HepG2 (cell line): ENCODE measurements around the gene EARS2. TPM values are rescaled to one million over a fixed set of nuclear protein-coding genes. Genes with fewer than 3 reads are reported as not detected.

Source experiments
- ATRX ChIP-seq: sonication (generic); formaldehyde crosslinking; IDR thresholded peaks from 2 replicates; pipeline ENCODE4 v1.4.0; 2020; ENCODE audit warnings: missing genetic modification reagents, borderline replicate concordance
- CREB3 ChIP-seq: sonication (generic); formaldehyde crosslinking; IDR thresholded peaks from 2 replicates; pipeline ENCODE4 v1.5.0; 2020; ENCODE audit warnings: missing genetic modification reagents
- DMTF1 ChIP-seq: sonication (generic); formaldehyde crosslinking; IDR thresholded peaks from 2 replicates; pipeline ENCODE4 v1.4.0; 2020; ENCODE audit warnings: mild to moderate bottlenecking, missing genetic modification reagents
- ELF4 ChIP-seq: sonication (generic); formaldehyde crosslinking; IDR thresholded peaks from 2 replicates; pipeline ENCODE4 v1.5.0; 2020; ENCODE audit warnings: missing genetic modification reagents, mild to moderate bottlenecking, moderate library complexity, borderline replicate concordance
- HIC2 ChIP-seq: sonication (generic); formaldehyde crosslinking; IDR thresholded peaks from 2 replicates; pipeline ENCODE4 v1.9.0; 2022; ENCODE audit warnings: low read depth, missing genetic modification reagents
- LRRFIP1 ChIP-seq: sonication (generic); formaldehyde crosslinking; conservative IDR thresholded peaks from 2 replicates; pipeline ENCODE4 v1.4.0; 2020; ENCODE audit warnings: missing genetic modification reagents
- RORA ChIP-seq: sonication (generic); formaldehyde crosslinking; IDR thresholded peaks from 2 replicates; pipeline ENCODE4 v1.5.0; 2020; ENCODE audit warnings: mild to moderate bottlenecking, missing genetic modification reagents, moderate library complexity
- SMC3 ChIP-seq: IDR thresholded peaks from 2 replicates; pipeline ENCODE4 v1.6.1; 2011; ENCODE audit warnings: low read length, improper control_type of control experiment
- SNAPC2 ChIP-seq: sonication (generic); formaldehyde crosslinking; IDR thresholded peaks from 2 replicates; pipeline ENCODE4 v1.8.1; 2022; ENCODE audit warnings: mild to moderate bottlenecking, missing genetic modification reagents
- TSC22D2 ChIP-seq: sonication (generic); formaldehyde crosslinking; IDR thresholded peaks from 2 replicates; pipeline ENCODE4 v1.5.1; 2020; ENCODE audit warnings: missing genetic modification reagents, mild to moderate bottlenecking, borderline replicate concordance
- ZFP90 ChIP-seq: sonication (generic); formaldehyde crosslinking; IDR thresholded peaks from 2 replicates; pipeline ENCODE4 v1.8.0; 2022; ENCODE audit warnings: missing genetic modification reagents, mild to moderate bottlenecking, inconsistent platforms, borderline replicate concordance
- ZFY ChIP-seq: sonication (generic); formaldehyde crosslinking; IDR thresholded peaks from 2 replicates; pipeline ENCODE4 v1.4.0; 2020; ENCODE audit warnings: missing genetic modification reagents
- ZNF317 ChIP-seq: sonication (generic); formaldehyde crosslinking; IDR thresholded peaks from 2 replicates; pipeline ENCODE4 v1.5.0; 2020; ENCODE audit warnings: mild to moderate bottlenecking, missing genetic modification reagents
- ZNF549 ChIP-seq: sonication (generic); formaldehyde crosslinking; IDR thresholded peaks from 2 replicates; pipeline ENCODE4 v1.5.0; 2020; ENCODE audit warnings: missing genetic modification reagents
- ZXDC ChIP-seq: sonication (generic); formaldehyde crosslinking; IDR thresholded peaks from 2 replicates; pipeline ENCODE4 v1.5.0; 2020; ENCODE audit warnings: mild to moderate bottlenecking, missing genetic modification reagents
- polyA plus RNA-seq, 8 experiments: library from polyadenylated mRNA; depleted of rRNA in 3 of 8; stranded (reverse) in 7 of 8; unstranded in 1 of 8; fragments of >200 nt; fragmentation: Illumina TruSeq in 4 of 8; extraction: Trizol in 4 of 8; gene quantifications; 2 replicates each; pipeline versions ENCODE4 v1.2.1 to v1.2.3, GENCODE V29; 2011 to 2016; ENCODE audit warnings: low read depth in 4 of 8, missing spikeins in 1 of 8, mixed read lengths in 1 of 8; ENCODE audit not compliant: insufficient read depth in 1 of 8
- total RNA-seq, 5 experiments: library from RNA; depleted of rRNA; stranded (reverse); fragments of >200 nt; fragmentation: Illumina TruSeq; extraction: Trizol; gene quantifications; 2 replicates each; pipeline ENCODE4 v1.2.3, GENCODE V29; 2016; ENCODE audit warnings: low read depth in 1 of 5

Gene EARS2
- total and polyA plus RNA-seq, 2 of the 13 experiments (the other 11 are each of a cell fraction or from before 2014, with no cell fraction given), result 49.4 to 80.4 TPM

GRCh38 chr16:23557779-23558702 is 891 bp upstream of the EARS2 start (continued):
- TF ChIP-seq ZNF317 (no peak; the same call in 1 of the 2 replicates), ZFY (peak; percentile 43), SNAPC2 (CRISPR knock-in tag) (peak; percentile 43; the same call in 1 of the 2 replicates), ZXDC (CRISPR knock-in tag) (peak; percentile 80; the same call in 1 of the 2 replicates), LRRFIP1 (CRISPR knock-in tag) (no peak), ELF4 (CRISPR knock-in tag) (peak; percentile 12; the same call in 1 of the 2 replicates), ZFP90 (CRISPR knock-in tag) (no peak), HIC2 (CRISPR knock-in tag) (no peak), SMC3 (no peak), RORA (CRISPR knock-in tag) (no peak), TSC22D2 (CRISPR knock-in tag) (no peak), ZNF549 (CRISPR knock-in tag) (no peak), CREB3 (CRISPR knock-in tag) (peak; percentile 83; the same call in 1 of the 2 replicates), ATRX (CRISPR knock-in tag) (no peak), DMTF1 (CRISPR knock-in tag) (no peak)
